GM23248 (cell line): ENCODE measurements around the gene TMEM182.

Experiments used
- EZH2 ChIP-seq: fragments of 200-600 bp; sonication (generic); IDR thresholded peaks from 2 replicates; pipeline ENCODE4 v1.6.1; 2018; ENCODE audit warnings: antibody characterized with exemption, mild to moderate bottlenecking; ENCODE audit not compliant: insufficient read depth, poor library complexity, severe bottlenecking
- EZH2phosphoT487 ChIP-seq: fragments of 200-600 bp; sonication (generic); IDR thresholded peaks from 2 replicates; pipeline ENCODE4 v1.6.1; 2018; ENCODE audit warnings: antibody characterized with exemption, moderate library complexity, mild to moderate bottlenecking, low read depth; ENCODE audit not compliant: insufficient read depth

- TF ChIP-seq EZH2 (no peak), EZH2phosphoT487 (no peak)
These were observed 83.1 kb downstream of the TMEM182 start for GRCh38 chr2:102844911-102845310.
